Measurements from ENCODE around the gene HACD3.

- TF ChIP-seq CTCF (IDR thresholded peaks at IDR 0.05) = no peak
- no peak for TF ChIP-seq RAD21 (conservative IDR thresholded peaks at IDR 0.05 in 1 of 2, IDR thresholded peaks at IDR 0.05 in 1 of 2)
- no peak for TF ChIP-seq RNF2 (IDR thresholded peaks at IDR 0.05; ENCODE audit: borderline replicate concordance, low read depth)
- no peak for TF ChIP-seq EP300 (IDR thresholded peaks at IDR 0.05)
- TF ChIP-seq HOXA7 (CRISPR knock-in tag; IDR thresholded peaks at IDR 0.05) = no peak
- TF ChIP-seq BHLHE40 (IDR thresholded peaks at IDR 0.05; ENCODE audit: low read depth, low read length) = no peak
- TF ChIP-seq POLR2A (IDR thresholded peaks at IDR 0.05; ENCODE audit: low read length) = no peak
- no peak for TF ChIP-seq RFX5 (IDR thresholded peaks at IDR 0.05)
- TF ChIP-seq RCOR1 (IDR thresholded peaks at IDR 0.05; ENCODE audit: low read depth, low read length) = no peak
- TF ChIP-seq PBX3 (IDR thresholded peaks at IDR 0.05) = no peak
Measured at GRCh38 chr15:65599677-65600076, 69.4 kb downstream of the HACD3 start.
